ENCODE measurements around the gene PRM3. TPM values are rescaled to one million over a fixed set of nuclear protein-coding genes. Genes with fewer than 3 reads are reported as not detected.

PRM3 gene
- total RNA-seq, 2 experiments from 2014 or later = not detected

GRCh38 chr16:11239644-11240632 lies 33.5 kb downstream of the PRM3 start:
- TF ChIP-seq CTCF (IDR thresholded peaks at IDR 0.05) = no peak
- intact Hi-C loops (cut with micrococcal nuclease) = no loop called here
- POLR2A ChIA-PET = interaction anchor here (1.0 to 2.2 kb wide), 5 partner anchors 10 to 108 kb away, joined by 3 to 18 read pairs (median 6); partner anchors contain the start of gene SOCS1
- Mint-ChIP-seq H3K9me3 (no peaks in the 10 kb centered on the region), H3K4me3 (no peak overlapping the region), H3K27ac (peak overlapping the region; percentile 81), H3K36me3 (ENCODE audit: low read depth) (no peaks in the 10 kb centered on the region), H3K4me1 (ENCODE audit: low read depth) (peaks cover 27% of the 10 kb centered on the region), H3K27me3 (no peaks in the 10 kb centered on the region)
- ATAC-seq (peak; percentile 60), DNase-seq (no peak)
- CTCF ChIA-PET = interaction anchor here (1.1 to 1.4 kb wide), 2 partner anchors 20 to 269 kb away, joined by 3 to 4 read pairs; no protein-coding TSS in a partner anchor

- ATAC-seq (no peak), DNase-seq (no peak)
- no peak overlapping the region for H3K4me3 Mint-ChIP-seq
- CTCF ChIA-PET = interaction anchor here (0.7 to 1.6 kb wide), 3 partner anchors 8 to 275 kb away, joined by 3 to 6 read pairs (median 3); no protein-coding TSS in a partner anchor
- H3K36me3 Mint-ChIP-seq (ENCODE audit: low read depth) = no peaks in the 10 kb centered on the region
- POLR2A ChIA-PET = interaction anchor here (1.1 to 2.3 kb wide), 4 partner anchors 10 to 20 kb away, joined by 3 to 12 read pairs (median 4); no protein-coding TSS in a partner anchor
- intact Hi-C loops (cut with micrococcal nuclease) = no loop called here
- no peak for TF ChIP-seq CTCF (IDR thresholded peaks at IDR 0.05)
- H3K4me1 Mint-ChIP-seq (ENCODE audit: low read depth) = peaks cover 38% of the 10 kb centered on the region
- H3K27ac Mint-ChIP-seq = peak overlapping the region; percentile 32
- H3K27me3 Mint-ChIP-seq = no peaks in the 10 kb centered on the region
- H3K9me3 Mint-ChIP-seq = no peaks in the 10 kb centered on the region
Measured at GRCh38 chr16:11238272-11239202, 34.9 kb downstream of the PRM3 start.

- no peaks in the 10 kb centered on the region for H3K36me3 Mint-ChIP-seq (ENCODE audit: low read depth)
- peaks cover 51% of the 10 kb centered on the region for H3K4me1 Mint-ChIP-seq (ENCODE audit: low read depth)
- H3K27me3 Mint-ChIP-seq = no peaks in the 10 kb centered on the region
- no peak for TF ChIP-seq CTCF (IDR thresholded peaks at IDR 0.05)
- peak overlapping the region; percentile 67 for H3K27ac Mint-ChIP-seq
- ATAC-seq (no peak), DNase-seq (no peak)
- POLR2A ChIA-PET = interaction anchor here (1.5 to 4.1 kb wide), 4 partner anchors 12 to 18 kb away, joined by 4 to 34 read pairs (median 10); no protein-coding TSS in a partner anchor
- H3K9me3 Mint-ChIP-seq = no peaks in the 10 kb centered on the region
- CTCF ChIA-PET = interaction anchor here (0.7 to 1.6 kb wide), 4 partner anchors 12 to 172 kb away, joined by 3 to 6 read pairs (median 4); no protein-coding TSS in a partner anchor
- intact Hi-C loops (cut with micrococcal nuclease) = no loop called here
- no peak overlapping the region for H3K4me3 Mint-ChIP-seq
Measured at GRCh38 chr16:11236461-11237254, 36.8 kb downstream of the PRM3 start.

GRCh38 chr16:11235703-11235991 lies 37.8 kb downstream of the PRM3 start:
- ChIA-PET CTCF (interaction anchor here (0.7 to 1.4 kb wide), 4 partner anchors 10 to 171 kb away, joined by 3 to 5 read pairs (median 4); no protein-coding TSS in a partner anchor), POLR2A (interaction anchor here (2.0 to 4.1 kb wide), 4 partner anchors 11 to 20 kb away, joined by 8 to 52 read pairs (median 22); partner anchors contain the start of gene SOCS1)
- DNase-seq = no peak
- no peaks in the 10 kb centered on the region for H3K9me3 Mint-ChIP-seq
- no peak overlapping the region for H3K4me3 Mint-ChIP-seq
- ATAC-seq = no peak
- intact Hi-C loops (cut with micrococcal nuclease) = no loop called here
- H3K27me3 Mint-ChIP-seq = no peaks in the 10 kb centered on the region
- peaks cover 59% of the 10 kb centered on the region for H3K4me1 Mint-ChIP-seq (ENCODE audit: low read depth)
- no peaks in the 10 kb centered on the region for H3K36me3 Mint-ChIP-seq (ENCODE audit: low read depth)
- no peak for TF ChIP-seq CTCF (IDR thresholded peaks at IDR 0.05)
- peak overlapping the region; percentile 40 for H3K27ac Mint-ChIP-seq

All from activated CD8-positive, alpha-beta T cell treated with anti-CD3 and anti-CD28 coated beads for 36 hours (primary cell).